Lower leg skin (tissue), 4 donors: Measurements from ENCODE around the gene MCHR1. TPM values are rescaled to one million over a fixed set of nuclear protein-coding genes. Genes with fewer than 3 reads are reported as not detected.
A peak's percentile ranks its signal among the peaks of the same experiment; 100 is the strongest.

Experiments
- DNase-seq, 2 donors: peaks; one replicate each; pipeline ENCODE4 v3.0.0-alpha.2; 2019; ENCODE audit warnings: low spot score in 2 of 2
- H3K4me3 ChIP-seq: fragments of 200-600 bp; sonication (generic); 2 replicates; pipeline ENCODE4 v1.5.1; 2017; ENCODE audit warnings: mild to moderate bottlenecking, low read depth; ENCODE audit not compliant: poor library complexity, severe bottlenecking
- POLR2A ChIP-seq, 2 donors: fragments of 450-650 bp; IDR thresholded peaks; one replicate each; pipeline ENCODE4 v1.6.1; 2016 to 2017; ENCODE audit warnings: antibody characterized with exemption in 2 of 2, mild to moderate bottlenecking in 1 of 2, moderate library complexity in 1 of 2
- WGBS, 2 donors: methylation state at CpG; one replicate each; pipeline ENCODE4 v1.1.5; 2018; 5-methylcytosine and 5-hydroxymethylcytosine counted together
- intact Hi-C: fragments of 100-400 bp; cut with DNase I; formaldehyde crosslinking; loops from one replicate; pipeline ENCODE4 v1.15.0; 2023; ENCODE audit warnings: low total_unique reads
- total RNA-seq, 4 donors: library from RNA; depleted of rRNA; stranded (reverse); fragments of >200 nt; gene quantifications; one replicate each; pipeline ENCODE4 v1.1.0, GENCODE V29; 2016
- TF ChIP-seq, protein P1 (sequence below), 3 donors: fragments of 450-650 bp; IDR thresholded peaks; one replicate each; pipeline ENCODE4 v1.5.1; 2016; ENCODE audit warnings: antibody characterized with exemption in 3 of 3, mild to moderate bottlenecking in 3 of 3, moderate library complexity in 2 of 3

The MCHR1 gene, protein sequence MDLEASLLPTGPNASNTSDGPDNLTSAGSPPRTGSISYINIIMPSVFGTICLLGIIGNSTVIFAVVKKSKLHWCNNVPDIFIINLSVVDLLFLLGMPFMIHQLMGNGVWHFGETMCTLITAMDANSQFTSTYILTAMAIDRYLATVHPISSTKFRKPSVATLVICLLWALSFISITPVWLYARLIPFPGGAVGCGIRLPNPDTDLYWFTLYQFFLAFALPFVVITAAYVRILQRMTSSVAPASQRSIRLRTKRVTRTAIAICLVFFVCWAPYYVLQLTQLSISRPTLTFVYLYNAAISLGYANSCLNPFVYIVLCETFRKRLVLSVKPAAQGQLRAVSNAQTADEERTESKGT
- total RNA-seq = under 1 TPM; 0.19 to 0.58 (median 0.41) TPM

DNA sequence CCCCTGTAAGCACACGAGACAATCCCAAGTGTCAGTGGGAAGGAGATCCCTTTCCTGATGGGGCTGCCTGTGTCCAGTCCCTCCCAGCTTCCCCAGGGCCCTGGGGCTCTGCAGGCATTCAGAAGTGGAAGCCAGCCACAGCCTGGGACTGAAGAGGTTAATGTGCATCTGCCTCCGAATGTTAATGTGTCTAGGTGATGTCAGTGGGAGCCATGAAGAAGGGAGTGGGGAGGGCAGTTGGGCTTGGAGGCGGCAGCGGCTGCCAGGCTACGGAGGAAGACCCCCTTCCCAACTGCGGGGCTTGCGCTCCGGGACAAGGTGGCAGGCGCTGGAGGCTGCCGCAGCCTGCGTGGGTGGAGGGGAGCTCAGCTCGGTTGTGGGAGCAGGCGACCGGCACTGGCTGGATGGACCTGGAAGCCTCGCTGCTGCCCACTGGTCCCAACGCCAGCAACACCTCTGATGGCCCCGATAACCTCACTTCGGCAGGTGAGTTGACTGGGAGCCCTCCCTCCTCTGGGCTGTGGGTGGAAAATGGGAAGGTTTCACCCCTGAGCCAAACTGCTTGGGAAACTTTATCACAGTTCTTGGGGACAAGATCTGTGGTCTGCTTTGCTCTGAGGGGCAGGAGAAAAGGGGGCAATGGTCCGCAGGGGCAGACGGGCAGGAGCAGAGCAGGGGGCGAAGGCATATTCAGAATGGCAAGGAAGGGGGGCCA, at the start of gene MCHR1:
TSS of gene MCHR1 (plus strand) at position 236 of the 715 bp plus-strand sequence. CDS start at position 405, 169 bp downstream.
- intact Hi-C loops = no loop called here
- 28 to 42% methylated on average over 21 of the region's 21 CpGs for WGBS, 2 donors
- TF ChIP-seq POLR2A (IDR thresholded peaks at IDR 0.05) = no peak
- TF ChIP-seq, protein P1, sequence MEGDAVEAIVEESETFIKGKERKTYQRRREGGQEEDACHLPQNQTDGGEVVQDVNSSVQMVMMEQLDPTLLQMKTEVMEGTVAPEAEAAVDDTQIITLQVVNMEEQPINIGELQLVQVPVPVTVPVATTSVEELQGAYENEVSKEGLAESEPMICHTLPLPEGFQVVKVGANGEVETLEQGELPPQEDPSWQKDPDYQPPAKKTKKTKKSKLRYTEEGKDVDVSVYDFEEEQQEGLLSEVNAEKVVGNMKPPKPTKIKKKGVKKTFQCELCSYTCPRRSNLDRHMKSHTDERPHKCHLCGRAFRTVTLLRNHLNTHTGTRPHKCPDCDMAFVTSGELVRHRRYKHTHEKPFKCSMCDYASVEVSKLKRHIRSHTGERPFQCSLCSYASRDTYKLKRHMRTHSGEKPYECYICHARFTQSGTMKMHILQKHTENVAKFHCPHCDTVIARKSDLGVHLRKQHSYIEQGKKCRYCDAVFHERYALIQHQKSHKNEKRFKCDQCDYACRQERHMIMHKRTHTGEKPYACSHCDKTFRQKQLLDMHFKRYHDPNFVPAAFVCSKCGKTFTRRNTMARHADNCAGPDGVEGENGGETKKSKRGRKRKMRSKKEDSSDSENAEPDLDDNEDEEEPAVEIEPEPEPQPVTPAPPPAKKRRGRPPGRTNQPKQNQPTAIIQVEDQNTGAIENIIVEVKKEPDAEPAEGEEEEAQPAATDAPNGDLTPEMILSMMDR (IDR thresholded peaks at IDR 0.05) = no peak
- no peak within 1 kb of the TSS for H3K4me3 ChIP-seq
- no peak for DNase-seq

DNA sequence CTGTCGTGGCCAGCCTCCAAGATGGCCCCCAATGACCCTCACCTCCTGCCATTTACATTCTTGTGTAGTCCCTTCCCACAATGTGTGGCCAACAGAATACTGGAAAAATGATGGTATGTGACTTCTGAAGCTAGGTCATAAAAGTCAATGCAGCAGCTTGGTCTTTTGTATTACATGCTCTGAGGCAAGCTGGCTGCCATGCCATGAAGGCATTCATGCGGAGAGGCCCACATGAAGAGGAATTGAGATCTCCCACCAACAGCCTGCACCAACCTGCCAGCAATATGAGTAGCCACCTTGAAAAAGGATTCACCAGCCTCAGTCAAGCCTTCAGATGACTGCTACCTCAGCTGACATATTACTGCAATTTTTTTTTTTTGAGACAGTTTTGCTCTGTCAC, 47.4 kb upstream of the MCHR1 start:
- no peak for DNase-seq
- H3K4me3 ChIP-seq = no peak overlapping the region
- WGBS, 2 donors = 95 to 100% methylated on average over 2 of the region's 2 CpGs
- intact Hi-C loops = no loop called here
- TF ChIP-seq POLR2A (IDR thresholded peaks at IDR 0.05) = no peak
- TF ChIP-seq, protein P1 (IDR thresholded peaks at IDR 0.05) = no peak

DNA sequence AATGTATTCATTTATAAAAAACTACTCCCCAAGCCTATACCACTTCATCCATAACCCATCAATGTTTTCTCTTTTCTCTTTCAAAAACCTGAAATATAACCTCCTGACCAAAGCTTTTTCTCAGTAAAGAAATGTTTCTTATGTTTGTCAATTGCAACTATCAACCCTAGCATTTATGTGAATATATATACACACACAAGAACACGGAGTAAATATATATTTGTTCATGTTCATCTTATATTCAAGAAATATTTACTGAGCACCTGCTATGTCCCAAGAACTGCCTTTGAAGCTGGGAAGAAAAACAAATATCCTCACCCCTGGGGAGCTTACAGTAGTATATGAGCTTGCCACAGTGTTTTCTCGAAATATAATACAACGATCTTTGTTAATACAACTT, 46.2 kb upstream of the MCHR1 start:
- WGBS, 2 donors = 95 to 97% methylated on average over 3 of the region's 3 CpGs
- TF ChIP-seq POLR2A (IDR thresholded peaks at IDR 0.05) = no peak
- TF ChIP-seq, protein P1 (IDR thresholded peaks at IDR 0.05) = no peak
- no peak for DNase-seq
- H3K4me3 ChIP-seq = no peak overlapping the region
- intact Hi-C loops = no loop called here

DNA sequence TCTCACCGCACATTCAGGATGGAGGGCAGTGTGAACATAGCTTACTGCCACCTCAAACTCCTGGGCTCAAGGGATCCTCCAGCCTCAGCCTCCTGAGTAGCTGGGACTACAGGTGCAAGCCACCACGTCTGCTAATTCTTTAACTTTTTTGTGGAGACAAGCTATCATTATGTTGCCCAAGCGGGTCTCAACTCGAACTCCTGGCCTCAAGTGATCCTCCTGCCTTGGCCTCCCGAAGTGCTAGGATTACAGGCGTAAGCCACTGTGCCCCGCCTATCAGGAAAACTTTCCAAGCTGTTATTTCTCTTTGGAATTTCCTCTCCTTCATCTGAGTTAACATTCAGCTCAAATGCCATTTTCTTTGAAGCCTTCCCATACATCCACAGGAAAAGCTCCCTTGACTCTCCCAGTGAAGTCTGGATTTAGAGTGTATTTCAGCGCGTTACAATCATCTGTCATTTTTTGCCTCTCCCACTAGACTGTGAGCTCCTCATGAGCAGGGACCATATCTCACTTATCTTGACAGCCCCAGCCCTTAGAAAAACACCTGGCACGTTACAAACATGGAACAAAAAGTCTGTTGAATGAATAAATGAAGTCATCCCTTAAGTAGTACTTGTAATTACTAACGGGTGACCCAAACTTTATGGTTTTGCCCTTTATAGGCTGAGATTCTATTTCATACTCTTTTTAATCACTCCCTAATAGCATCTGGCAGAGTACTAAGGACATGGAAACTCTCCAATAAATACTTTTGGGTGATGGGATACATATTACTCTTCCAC, 45.0 kb upstream of the MCHR1 start:
- H3K4me3 ChIP-seq = no peak overlapping the region
- 62 to 66% methylated on average over 11 of the region's 11 CpGs for WGBS, 2 donors
- intact Hi-C loops = no loop called here
- TF ChIP-seq, protein P1 (IDR thresholded peaks at IDR 0.05) = no peak
- no peak for TF ChIP-seq POLR2A (IDR thresholded peaks at IDR 0.05)
- no peak for DNase-seq

DNA sequence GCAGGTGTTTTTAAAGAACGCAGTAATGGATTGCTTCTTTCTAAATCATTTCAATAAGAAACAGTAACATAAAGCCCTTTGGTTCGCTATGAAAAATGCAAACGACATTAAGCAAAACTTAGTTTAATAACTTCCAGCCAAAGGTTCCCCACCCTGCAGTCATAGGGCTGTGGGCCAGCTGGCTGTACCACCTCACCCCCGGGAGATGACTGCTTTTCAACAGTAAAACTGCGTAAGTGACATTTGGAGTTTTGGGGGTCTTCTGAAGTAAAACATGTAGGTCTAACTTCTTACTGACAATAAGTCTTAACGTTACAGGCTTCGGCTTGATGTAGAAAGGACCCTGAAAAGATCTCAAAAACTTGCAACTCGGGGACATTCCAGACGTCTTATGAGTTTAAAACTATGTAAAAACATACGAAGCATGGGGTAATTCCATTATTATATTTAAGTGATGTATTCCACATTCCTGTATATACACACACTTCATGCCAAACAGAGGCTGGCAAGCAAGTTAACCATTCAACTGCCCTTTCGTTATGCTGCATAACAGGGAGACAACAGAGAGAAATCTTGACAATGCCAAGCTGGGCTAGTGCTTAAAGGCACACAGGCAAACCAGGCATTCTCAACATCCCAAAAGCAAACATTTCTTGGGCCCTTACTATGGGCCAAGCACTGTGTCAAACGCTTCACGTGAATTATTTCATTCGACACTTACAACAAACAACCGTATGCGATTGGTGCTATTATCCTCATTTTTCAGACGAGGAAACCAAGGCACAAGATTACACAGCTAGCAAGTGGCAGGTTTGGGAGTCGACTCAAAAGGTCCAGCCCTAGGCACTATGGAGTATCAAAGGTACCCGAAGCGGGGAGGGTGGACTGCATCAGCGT, 44.0 kb upstream of the MCHR1 start:
- 14 to 22% methylated on average over 21 of the region's 21 CpGs for WGBS, 2 donors
- DNase-seq = peak in 1 of 2 donors; percentile 90
- H3K4me3 ChIP-seq = peak overlapping the region; percentile 74
- intact Hi-C loops = no loop called here
- TF ChIP-seq, protein P1 (IDR thresholded peaks at IDR 0.05) = no peak
- TF ChIP-seq POLR2A (IDR thresholded peaks at IDR 0.05) = no peak
